Measurements from ENCODE around the gene TRIM66.

DNA sequence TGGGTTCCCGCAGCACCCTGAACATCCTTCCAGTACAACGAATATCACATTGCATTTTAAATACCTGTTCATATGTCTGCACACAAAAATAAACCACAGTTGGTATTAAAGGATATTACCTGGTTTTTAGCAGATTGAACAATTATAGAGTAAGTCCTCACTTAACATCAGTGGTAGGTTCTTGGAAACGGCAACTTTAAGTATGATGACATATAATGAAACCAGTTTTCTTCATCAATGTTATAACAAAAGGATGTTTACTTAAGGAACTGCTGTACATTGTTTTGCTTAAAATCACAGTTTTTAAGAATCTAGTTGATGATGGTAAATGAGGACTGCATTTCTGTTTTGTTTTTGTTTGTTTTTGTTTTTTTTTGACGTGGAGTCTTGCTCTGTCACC, 28.0 kb downstream of the TRIM66 start:
- TF ChIP-seq, protein P1, sequence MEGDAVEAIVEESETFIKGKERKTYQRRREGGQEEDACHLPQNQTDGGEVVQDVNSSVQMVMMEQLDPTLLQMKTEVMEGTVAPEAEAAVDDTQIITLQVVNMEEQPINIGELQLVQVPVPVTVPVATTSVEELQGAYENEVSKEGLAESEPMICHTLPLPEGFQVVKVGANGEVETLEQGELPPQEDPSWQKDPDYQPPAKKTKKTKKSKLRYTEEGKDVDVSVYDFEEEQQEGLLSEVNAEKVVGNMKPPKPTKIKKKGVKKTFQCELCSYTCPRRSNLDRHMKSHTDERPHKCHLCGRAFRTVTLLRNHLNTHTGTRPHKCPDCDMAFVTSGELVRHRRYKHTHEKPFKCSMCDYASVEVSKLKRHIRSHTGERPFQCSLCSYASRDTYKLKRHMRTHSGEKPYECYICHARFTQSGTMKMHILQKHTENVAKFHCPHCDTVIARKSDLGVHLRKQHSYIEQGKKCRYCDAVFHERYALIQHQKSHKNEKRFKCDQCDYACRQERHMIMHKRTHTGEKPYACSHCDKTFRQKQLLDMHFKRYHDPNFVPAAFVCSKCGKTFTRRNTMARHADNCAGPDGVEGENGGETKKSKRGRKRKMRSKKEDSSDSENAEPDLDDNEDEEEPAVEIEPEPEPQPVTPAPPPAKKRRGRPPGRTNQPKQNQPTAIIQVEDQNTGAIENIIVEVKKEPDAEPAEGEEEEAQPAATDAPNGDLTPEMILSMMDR (conservative IDR thresholded peaks at IDR 0.05; ENCODE audit: low read length), result no peak
- no peak for TF ChIP-seq EZH2phosphoT487 (IDR thresholded peaks at IDR 0.05; ENCODE audit: borderline replicate concordance, low read depth, low read length)
